K562 (cell line): ENCODE measurements around the gene GABRA4. TPM values are rescaled to one million over a fixed set of nuclear protein-coding genes. Genes with fewer than 3 reads are reported as not detected.

Experiments
- POLR2A ChIP-seq: fragments of 450-650 bp; conservative IDR thresholded peaks from 2 replicates; pipeline ENCODE4 v1.6.1; 2016
- SAFB2 ChIP-seq: fragments of 200-400 bp; formaldehyde crosslinking; IDR thresholded peaks from 2 replicates; pipeline ENCODE4 v1.6.1; 2018; ENCODE audit warnings: borderline replicate concordance, low read length, low read depth, moderate library complexity; ENCODE audit not compliant: severe bottlenecking
- polyA plus RNA-seq, 8 experiments: library from polyadenylated mRNA; depleted of rRNA in 4 of 8; stranded (reverse) in 5 of 8; unstranded in 3 of 8; fragments of >200 nt; fragmentation: Nextera tagmentation in 2 of 8; fragmentation: Illumina TruSeq in 1 of 8; extraction: Ambion mirVana in 2 of 8; extraction: Trizol in 1 of 8; gene quantifications; 2 replicates each; pipeline versions ENCODE4 v1.2.1 to v1.2.3, GENCODE V29; 2011 to 2014; ENCODE audit warnings: inconsistent platforms in 1 of 8, missing spikeins in 1 of 8
- total RNA-seq, 7 experiments: library from RNA; depleted of rRNA in 6 of 7; stranded (reverse); fragments of >200 nt in 6 of 7; fragmentation: Illumina TruSeq in 2 of 7; extraction: Trizol in 2 of 7; gene quantifications; 2 replicates each; pipeline versions ENCODE4 v1.2.1 to v1.2.3, GENCODE V29; 2011 to 2021; ENCODE audit warnings: low replicate concordance in 1 of 7
- TF ChIP-seq, protein P1 (sequence below): fragments of 450-650 bp; formaldehyde crosslinking; conservative IDR thresholded peaks from 2 replicates; pipeline ENCODE4 v1.4.0; 2022; ENCODE audit warnings: mild to moderate bottlenecking, missing genetic modification characterization
- TF ChIP-seq, protein P2 (sequence below): fragments of 450-650 bp; IDR thresholded peaks from 2 replicates; pipeline ENCODE4 v1.6.1; 2016; ENCODE audit warnings: antibody characterized with exemption
- TF ChIP-seq, protein P3 (sequence below), 2 experiments: fragments of 250-450 bp in 1 of 2; fragments of 450-650 bp in 1 of 2; sonication (Bioruptor Pico) in 1 of 2; IDR thresholded peaks; 2 replicates each; pipeline versions ENCODE4 v1.6.1 to v1.8.0; 2016 to 2021; ENCODE audit warnings: mild to moderate bottlenecking in 2 of 2, moderate library complexity in 2 of 2, missing compliant biosample characterization in 1 of 2, missing genetic modification characterization in 1 of 2
- TF ChIP-seq, protein P4 (sequence below): fragments of 150-350 bp; IDR thresholded peaks from 2 replicates; pipeline ENCODE4 v1.6.1; 2014; ENCODE audit warnings: low read depth, mild to moderate bottlenecking, low read length, borderline replicate concordance

The GABRA4 gene
- total and polyA plus RNA-seq, 9 of the 15 experiments (the other 6 are each of a cell fraction or from before 2014, with no cell fraction given), result not detected

DNA sequence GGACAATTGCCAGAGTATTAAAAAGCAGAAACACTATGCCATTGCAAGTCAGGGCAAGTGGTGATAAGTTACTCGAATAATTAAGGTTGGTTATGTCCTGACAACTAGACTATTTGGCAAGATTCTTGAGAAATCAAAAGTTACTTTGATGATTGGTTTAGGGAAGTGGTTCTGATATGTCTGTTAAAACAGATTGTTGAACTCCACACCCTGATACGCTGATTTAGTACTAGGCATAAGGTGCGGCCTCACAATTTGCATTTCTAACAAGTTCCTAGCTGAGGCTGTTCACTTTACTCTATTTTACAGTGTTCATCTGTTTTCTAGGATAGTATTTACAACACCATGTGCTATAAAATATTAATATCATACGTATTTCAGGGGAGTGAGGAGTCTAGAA is 12.5 kb downstream of the GABRA4 start (continued):
- TF ChIP-seq, protein P1, sequence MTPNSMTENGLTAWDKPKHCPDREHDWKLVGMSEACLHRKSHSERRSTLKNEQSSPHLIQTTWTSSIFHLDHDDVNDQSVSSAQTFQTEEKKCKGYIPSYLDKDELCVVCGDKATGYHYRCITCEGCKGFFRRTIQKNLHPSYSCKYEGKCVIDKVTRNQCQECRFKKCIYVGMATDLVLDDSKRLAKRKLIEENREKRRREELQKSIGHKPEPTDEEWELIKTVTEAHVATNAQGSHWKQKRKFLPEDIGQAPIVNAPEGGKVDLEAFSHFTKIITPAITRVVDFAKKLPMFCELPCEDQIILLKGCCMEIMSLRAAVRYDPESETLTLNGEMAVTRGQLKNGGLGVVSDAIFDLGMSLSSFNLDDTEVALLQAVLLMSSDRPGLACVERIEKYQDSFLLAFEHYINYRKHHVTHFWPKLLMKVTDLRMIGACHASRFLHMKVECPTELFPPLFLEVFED, result no peak
- TF ChIP-seq, protein P2, sequence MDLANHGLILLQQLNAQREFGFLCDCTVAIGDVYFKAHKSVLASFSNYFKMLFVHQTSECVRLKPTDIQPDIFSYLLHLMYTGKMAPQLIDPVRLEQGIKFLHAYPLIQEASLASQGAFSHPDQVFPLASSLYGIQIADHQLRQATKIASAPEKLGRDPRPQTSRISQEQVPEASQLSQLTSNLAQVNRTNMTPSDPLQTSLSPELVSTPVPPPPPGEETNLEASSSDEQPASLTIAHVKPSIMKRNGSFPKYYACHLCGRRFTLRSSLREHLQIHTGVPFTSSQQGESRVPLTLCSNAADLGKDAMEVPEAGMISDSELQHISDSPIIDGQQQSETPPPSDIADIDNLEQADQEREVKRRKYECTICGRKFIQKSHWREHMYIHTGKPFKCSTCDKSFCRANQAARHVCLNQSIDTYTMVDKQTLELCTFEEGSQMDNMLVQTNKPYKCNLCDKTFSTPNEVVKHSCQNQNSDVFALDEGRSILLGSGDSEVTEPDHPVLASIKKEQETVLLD, result no peak
- TF ChIP-seq, protein P3, sequence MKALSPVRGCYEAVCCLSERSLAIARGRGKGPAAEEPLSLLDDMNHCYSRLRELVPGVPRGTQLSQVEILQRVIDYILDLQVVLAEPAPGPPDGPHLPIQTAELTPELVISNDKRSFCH (CRISPR knock-in tag; IDR thresholded peaks at IDR 0.05), result no peak
- TF ChIP-seq, protein P3 (tag; IDR thresholded peaks at IDR 0.05), result no peak
- TF ChIP-seq, protein P4, sequence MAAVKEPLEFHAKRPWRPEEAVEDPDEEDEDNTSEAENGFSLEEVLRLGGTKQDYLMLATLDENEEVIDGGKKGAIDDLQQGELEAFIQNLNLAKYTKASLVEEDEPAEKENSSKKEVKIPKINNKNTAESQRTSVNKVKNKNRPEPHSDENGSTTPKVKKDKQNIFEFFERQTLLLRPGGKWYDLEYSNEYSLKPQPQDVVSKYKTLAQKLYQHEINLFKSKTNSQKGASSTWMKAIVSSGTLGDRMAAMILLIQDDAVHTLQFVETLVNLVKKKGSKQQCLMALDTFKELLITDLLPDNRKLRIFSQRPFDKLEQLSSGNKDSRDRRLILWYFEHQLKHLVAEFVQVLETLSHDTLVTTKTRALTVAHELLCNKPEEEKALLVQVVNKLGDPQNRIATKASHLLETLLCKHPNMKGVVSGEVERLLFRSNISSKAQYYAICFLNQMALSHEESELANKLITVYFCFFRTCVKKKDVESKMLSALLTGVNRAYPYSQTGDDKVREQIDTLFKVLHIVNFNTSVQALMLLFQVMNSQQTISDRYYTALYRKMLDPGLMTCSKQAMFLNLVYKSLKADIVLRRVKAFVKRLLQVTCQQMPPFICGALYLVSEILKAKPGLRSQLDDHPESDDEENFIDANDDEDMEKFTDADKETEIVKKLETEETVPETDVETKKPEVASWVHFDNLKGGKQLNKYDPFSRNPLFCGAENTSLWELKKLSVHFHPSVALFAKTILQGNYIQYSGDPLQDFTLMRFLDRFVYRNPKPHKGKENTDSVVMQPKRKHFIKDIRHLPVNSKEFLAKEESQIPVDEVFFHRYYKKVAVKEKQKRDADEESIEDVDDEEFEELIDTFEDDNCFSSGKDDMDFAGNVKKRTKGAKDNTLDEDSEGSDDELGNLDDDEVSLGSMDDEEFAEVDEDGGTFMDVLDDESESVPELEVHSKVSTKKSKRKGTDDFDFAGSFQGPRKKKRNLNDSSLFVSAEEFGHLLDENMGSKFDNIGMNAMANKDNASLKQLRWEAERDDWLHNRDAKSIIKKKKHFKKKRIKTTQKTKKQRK, result no peak
- TF ChIP-seq SAFB2 (no peak), POLR2A (no peak)
